GM12878 (cell line): ENCODE data around the gene PIAS1. TPM values are rescaled to one million over a fixed set of nuclear protein-coding genes. Genes with fewer than 3 reads are reported as not detected.

Experiments
- ATAC-seq: fragments of 200-7000 bp; cut with Tn5 transposase; 3 replicates; pipeline ENCODE4 v1.9.1; 2020; ENCODE audit warnings: mild to moderate bottlenecking, moderate library complexity
- BruUV-seq: library from RNA; stranded (reverse); fragments of 400-500 nt; replicated peaks from 2 replicates; lab custom pipeline; 2021; lab: Mats Ljungman, UMichigan
- CTCF ChIA-PET: fragments of 300-600 bp; sonication (Branson Sonifier 250); formaldehyde crosslinking; extraction: SDS; loops from one replicate; lab custom pipeline; 2021; ENCODE audit warnings: inconsistent platforms; lab: Yijun Ruan, JAX
- POLR2A ChIA-PET: fragments of 350-600 bp; formaldehyde crosslinking; extraction: SDS; loops from one replicate; lab custom pipeline; 2021; ENCODE audit warnings: inconsistent platforms; lab: Charles Lee
- RAD21 ChIA-PET: fragments of 300-600 bp; sonication (Branson Sonifier 250); formaldehyde crosslinking; loops from one replicate; lab custom pipeline; 2023; ENCODE audit warnings: antibody characterized with exemption; ENCODE audit not compliant: unreplicated experiment; lab: Charles Lee
- SMC1A ChIA-PET: fragments of 300-600 bp; sonication (Branson Sonifier 250); formaldehyde crosslinking; loops from one replicate; lab custom pipeline; 2023; ENCODE audit not compliant: unreplicated experiment, uncharacterized antibody; lab: Charles Lee
- DNase-seq: peaks from one replicate; pipeline ENCODE4 v3.0.0-alpha.2; 2011; ENCODE audit warnings: low read depth, low spot score
- FAIRE-seq: peaks from 3 replicates; lab custom pipeline; 2011; peaks lifted over from hg19 to GRCh38; lab: Jason Lieb, UNC
- H2AFZ ChIP-seq: 2 replicates; pipeline ENCODE4 v1.6.0; 2011; ENCODE audit warnings: low read depth, low read length, control low read depth; ENCODE audit not compliant: control insufficient read depth
- H3K27ac ChIP-seq: 2 replicates; pipeline ENCODE4 v1.5.1; 2011; ENCODE audit warnings: control low read depth; ENCODE audit not compliant: control insufficient read depth, insufficient read depth
- H3K27me3 ChIP-seq, 2 experiments: replicated peaks in 1 of 2; 2 replicates each; pipeline versions ENCODE4 v1.6.0 to v1.6.1; 2011; ENCODE audit warnings: low read length in 1 of 2; ENCODE audit not compliant: control insufficient read depth in 2 of 2, insufficient read depth in 2 of 2
- H3K36me3 ChIP-seq, 2 experiments: 2 replicates each; pipeline ENCODE4 v1.5.1; 2011; ENCODE audit warnings: low read length in 1 of 2; ENCODE audit not compliant: control insufficient read depth in 2 of 2, insufficient read depth in 2 of 2
- H3K4me1 ChIP-seq: 2 replicates; pipeline ENCODE4 v1.6.1; 2011; ENCODE audit warnings: mild to moderate bottlenecking, low read length, moderate library complexity, mixed read lengths; ENCODE audit not compliant: control insufficient read depth, insufficient read depth
- H3K4me2 ChIP-seq: 2 replicates; pipeline ENCODE4 v1.6.0; 2011; ENCODE audit warnings: control low read depth; ENCODE audit not compliant: control insufficient read depth, insufficient read depth
- H3K4me3 ChIP-seq: fragments of 200-600 bp; sonication (generic); 2 replicates; pipeline ENCODE4 v1.5.1; 2016
- H3K79me2 ChIP-seq: 2 replicates; pipeline ENCODE4 v1.6.0; 2011; ENCODE audit warnings: low read length; ENCODE audit not compliant: control insufficient read depth, insufficient read depth
- H3K9ac ChIP-seq: 2 replicates; pipeline ENCODE4 v1.8.0; 2011; ENCODE audit warnings: low read length, control low read depth, mixed read lengths; ENCODE audit not compliant: control insufficient read depth, insufficient read depth
- H3K9me3 ChIP-seq: replicated peaks from 3 replicates; pipeline ENCODE4 v1.5.1; 2011; ENCODE audit warnings: mild to moderate bottlenecking, low read length; ENCODE audit not compliant: control insufficient read depth, insufficient read depth
- H4K20me1 ChIP-seq: 2 replicates; pipeline ENCODE4 v1.6.0; 2011; ENCODE audit not compliant: control insufficient read depth, insufficient read depth
- ATF7 ChIP-seq: fragments of 450-650 bp; IDR thresholded peaks from 2 replicates; pipeline ENCODE4 v1.6.1; 2016; ENCODE audit warnings: low read depth, mild to moderate bottlenecking
- EP300 ChIP-seq, 2 experiments: fragments of 150-350 bp in 1 of 2; IDR thresholded peaks; 2 replicates each; pipeline ENCODE4 v1.6.1; 2011 to 2012; ENCODE audit warnings: low read depth in 2 of 2, low read length in 2 of 2, borderline replicate concordance in 1 of 2, improper control_type of control experiment in 1 of 2, inconsistent platforms in 1 of 2; ENCODE audit not compliant: control insufficient read depth in 1 of 2
- POLR2AphosphoS5 ChIP-seq: IDR thresholded peaks from 2 replicates; pipeline ENCODE4 v1.6.1; 2011; ENCODE audit warnings: mild to moderate bottlenecking, low read length, inconsistent platforms
- RELA ChIP-seq: fragments of 450-650 bp; IDR thresholded peaks from 2 replicates; pipeline ENCODE4 v1.8.0; 2014; ENCODE audit warnings: borderline replicate concordance; ENCODE audit not compliant: partially characterized antibody
- WGBS: methylation state at CpG from one replicate; pipeline ENCODE4 v1.1.6; 2016; ENCODE audit warnings: low lambda C conversion rate; ENCODE audit not compliant: insufficient replicate concordance, insufficient coverage; ENCODE audit errors: missing lambda C conversion rate; 5-methylcytosine and 5-hydroxymethylcytosine counted together
- in situ Hi-C: fragments of 300-500 bp; cut with MboI; formaldehyde crosslinking; loops from 9 replicates; pipeline ENCODE4 v1.14.3; 2018; ENCODE audit warnings: mixed read lengths
- intact Hi-C: fragments of 100-400 bp; cut with micrococcal nuclease; formaldehyde crosslinking; loops from one replicate; pipeline ENCODE4 v1.14.2; 2022; ENCODE audit not compliant: unreplicated experiment
- polyA plus RNA-seq, 11 experiments: library from polyadenylated mRNA; depleted of rRNA in 4 of 11; unstranded in 6 of 11; stranded (reverse) in 5 of 11; fragments of >200 nt; fragmentation: Nextera tagmentation in 4 of 11; fragmentation: Illumina TruSeq in 1 of 11; extraction: Ambion mirVana in 4 of 11; extraction: Trizol in 1 of 11; gene quantifications; 1 replicate in 1 of 11; 2 replicates in 10 of 11; pipeline versions ENCODE4 v1.2.1 to v1.2.3, GENCODE V29; 2011 to 2016; ENCODE audit warnings: inconsistent platforms in 2 of 11, missing spikeins in 2 of 11, low read depth in 1 of 11
- total RNA-seq, 4 experiments: library from RNA; depleted of rRNA in 3 of 4; stranded (reverse); fragments of >200 nt in 3 of 4; fragmentation: Illumina TruSeq in 1 of 4; extraction: Trizol in 1 of 4; gene quantifications; 2 replicates each; pipeline versions ENCODE4 v1.2.1 to v1.2.3, GENCODE V29; 2013 to 2021

The PIAS1 gene
- total and polyA plus RNA-seq, 10 of the 15 experiments (the other 5 are each of a cell fraction or from before 2014, with no cell fraction given), result 20.2 to 96.3 (median 37.0) TPM

GRCh38 chr15:68206711-68207151 is 152.6 kb downstream of the PIAS1 start:
- Histone ChIP-seq H2AFZ (no peak overlapping the region), H3K9me3 (no peaks in the 10 kb centered on the region), H3K79me2 (peaks cover 2% of the 10 kb centered on the region), H3K4me2 (no peak overlapping the region), H3K4me3 (no peak overlapping the region), H3K27me3 (no peaks in the 10 kb centered on the region), H3K36me3 (peaks cover 10 to 17% of the 10 kb centered on the region in 2 experiments; a peak in 3 of 4 replicates), H3K9ac (no peak overlapping the region), H3K4me1 (peaks cover 20% of the 10 kb centered on the region), H3K27ac (no peak overlapping the region), H4K20me1 (no peaks in the 10 kb centered on the region)
- ChIA-PET RAD21 (no interaction called here), POLR2A (no interaction called here), CTCF (no interaction called here), SMC1A (no interaction called here)
- no peak for TF ChIP-seq RELA
- no peak for TF ChIP-seq ATF7
- FAIRE-seq (no peak), ATAC-seq (no peak), DNase-seq (no peak)
- intact Hi-C loops, result no loop called here
- 96% methylated on average over 12 of the region's 12 CpGs for WGBS
- in situ Hi-C loops, result no loop called here
- no TSS peak for BruUV-seq

DNA sequence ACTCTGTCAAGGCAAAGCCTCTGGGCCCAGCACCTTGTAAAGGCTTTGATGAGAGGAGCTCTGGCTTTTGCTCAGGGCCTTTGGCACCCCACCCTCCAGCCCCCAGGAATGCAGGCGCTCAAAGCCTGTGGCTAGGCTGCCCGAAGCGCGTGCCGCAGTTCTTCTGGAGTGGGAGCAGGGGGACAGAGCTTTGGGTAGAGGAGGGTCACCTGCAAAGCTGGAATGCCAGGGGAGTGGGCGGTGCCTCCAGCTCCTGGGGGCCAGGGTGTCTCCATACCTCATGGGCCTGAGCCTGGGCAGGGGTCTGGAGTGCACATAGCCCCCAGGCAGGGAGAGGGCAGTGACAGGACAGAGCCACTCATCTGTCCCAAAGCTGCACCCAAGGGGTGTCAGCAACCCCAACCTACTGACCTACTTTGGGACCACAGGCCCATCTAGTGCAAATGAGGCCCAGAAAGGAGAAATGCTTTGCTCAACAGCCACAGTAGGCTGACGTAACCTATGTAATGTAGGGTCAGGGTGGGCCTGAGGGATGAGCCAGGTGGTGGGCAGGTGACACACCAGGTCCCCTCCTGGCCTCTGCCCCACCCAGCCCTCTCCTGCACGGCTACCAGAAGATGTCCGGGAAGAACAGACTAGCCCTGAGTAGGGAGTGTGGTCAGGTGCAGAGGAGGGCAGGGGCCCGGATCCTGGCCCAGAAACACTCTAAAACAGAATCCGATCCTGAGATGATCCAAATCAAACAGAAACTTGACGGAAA is 153.2 kb downstream of the PIAS1 start:
- H3K4me2 ChIP-seq, result no peak overlapping the region
- TSS peak; percentile 45 for BruUV-seq
- H3K4me3 ChIP-seq, result no peak overlapping the region
- intact Hi-C loops, result no loop called here
- H3K9me3 ChIP-seq, result no peaks in the 10 kb centered on the region
- ChIA-PET POLR2A (no interaction called here), SMC1A (no interaction called here), RAD21 (no interaction called here), CTCF (no interaction called here)
- WGBS, result 93% methylated on average over 12 of the region's 12 CpGs
- in situ Hi-C loops, result no loop called here
- H3K27ac ChIP-seq, result no peak overlapping the region
- no peak for DNase-seq
- peaks cover 10 to 18% of the 10 kb centered on the region in 2 experiments; a peak in 3 of 4 replicates for H3K36me3 ChIP-seq
- no peak overlapping the region for H3K9ac ChIP-seq
- no peak for ATAC-seq
- no peak for FAIRE-seq
- no peak overlapping the region for H2AFZ ChIP-seq
- H3K79me2 ChIP-seq, result peaks cover 2% of the 10 kb centered on the region
- no peak for TF ChIP-seq EP300 (IDR thresholded peaks at IDR 0.05; ENCODE audit: borderline replicate concordance in 1 of 2, control insufficient read depth in 1 of 2, low read depth in 2 of 2, low read length in 2 of 2)
- no peak for TF ChIP-seq POLR2AphosphoS5
- H3K27me3 ChIP-seq, result no peaks in the 10 kb centered on the region
- H3K4me1 ChIP-seq, result peaks cover 20% of the 10 kb centered on the region
- no peaks in the 10 kb centered on the region for H4K20me1 ChIP-seq
